ENCODE results near the gene MOB3A.

DNA sequence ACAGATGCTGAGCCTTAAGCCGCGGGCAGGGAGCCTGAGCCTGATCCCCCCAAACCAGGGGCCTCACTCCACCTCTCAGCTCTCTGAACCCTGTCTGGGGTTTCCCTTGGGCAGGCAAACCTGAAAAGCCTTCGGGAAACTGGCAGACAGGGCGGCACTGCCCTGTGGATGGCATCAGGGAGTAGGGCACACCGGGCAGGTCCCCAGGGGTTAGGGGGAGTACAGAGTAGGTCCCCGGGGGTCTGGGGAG lies 54.8 kb downstream of the MOB3A start:
- TF ChIP-seq, protein P1, sequence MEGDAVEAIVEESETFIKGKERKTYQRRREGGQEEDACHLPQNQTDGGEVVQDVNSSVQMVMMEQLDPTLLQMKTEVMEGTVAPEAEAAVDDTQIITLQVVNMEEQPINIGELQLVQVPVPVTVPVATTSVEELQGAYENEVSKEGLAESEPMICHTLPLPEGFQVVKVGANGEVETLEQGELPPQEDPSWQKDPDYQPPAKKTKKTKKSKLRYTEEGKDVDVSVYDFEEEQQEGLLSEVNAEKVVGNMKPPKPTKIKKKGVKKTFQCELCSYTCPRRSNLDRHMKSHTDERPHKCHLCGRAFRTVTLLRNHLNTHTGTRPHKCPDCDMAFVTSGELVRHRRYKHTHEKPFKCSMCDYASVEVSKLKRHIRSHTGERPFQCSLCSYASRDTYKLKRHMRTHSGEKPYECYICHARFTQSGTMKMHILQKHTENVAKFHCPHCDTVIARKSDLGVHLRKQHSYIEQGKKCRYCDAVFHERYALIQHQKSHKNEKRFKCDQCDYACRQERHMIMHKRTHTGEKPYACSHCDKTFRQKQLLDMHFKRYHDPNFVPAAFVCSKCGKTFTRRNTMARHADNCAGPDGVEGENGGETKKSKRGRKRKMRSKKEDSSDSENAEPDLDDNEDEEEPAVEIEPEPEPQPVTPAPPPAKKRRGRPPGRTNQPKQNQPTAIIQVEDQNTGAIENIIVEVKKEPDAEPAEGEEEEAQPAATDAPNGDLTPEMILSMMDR (IDR thresholded peaks at IDR 0.05; ENCODE audit: borderline replicate concordance, extremely low read depth, low read length, poor library complexity, severe bottlenecking) = no peak
- no peak for TF ChIP-seq EZH2 (IDR thresholded peaks at IDR 0.05; ENCODE audit: borderline replicate concordance, low read depth, low read length, severe bottlenecking)

Measured in DND-41 (cell line).